Left ventricle myocardium superior (tissue), 1 donor: ENCODE measurements around the gene MTMR2. TPM values are rescaled to one million over a fixed set of nuclear protein-coding genes. Genes with fewer than 3 reads are reported as not detected.
"Not testable (repeated sequence)": the region's sequence is repeated elsewhere in the genome, so short reads cannot be mapped to it uniquely, and the experiment has no call there.

Source experiments
- ATAC-seq: fragments of 200-7000 bp; cut with Tn5 transposase; one replicate; pipeline ENCODE4 v1.9.1; 2020; ENCODE audit warnings: mild to moderate bottlenecking, moderate library complexity
- DNase-seq: peaks from one replicate; pipeline ENCODE4 v3.0.0-alpha.2; 2020
- intact Hi-C: fragments of 100-400 bp; cut with micrococcal nuclease; formaldehyde crosslinking; loops from one replicate; pipeline ENCODE4 v1.11.0; 2022
- total RNA-seq: library from RNA; stranded (reverse); fragmentation: NEBNext Ultra II Directional; extraction: Animal tissue kit (Norgen Biotek cat#: 25700); gene quantifications from one replicate; pipeline ENCODE4 v1.2.1, GENCODE V29; 2021
- donor health status: DM: no; HTN: yes; CAD: no; lungs with severe emphysema.

The MTMR2 gene
- total RNA-seq, 1 donor from 2014 or later, result 17.3 TPM

GRCh38 chr11:95835768-95836488 lies 88.0 kb downstream of the MTMR2 start:
- ATAC-seq (peak; percentile 96), DNase-seq (peak; percentile 28)
- intact Hi-C loops, result loop anchor here (5.0 kb wide), 1 partner anchor 506 kb away; the partner anchor contains the start of gene MAML2

- no peak for ATAC-seq
- intact Hi-C loops, result loop anchor here (5.0 kb wide), 1 partner anchor 507 kb away; the partner anchor contains the start of gene MAML2
- no peak for DNase-seq
Measured at GRCh38 chr11:95835351-95835750, 88.6 kb downstream of the MTMR2 start.

- no peak for ATAC-seq
- no peak for DNase-seq
- intact Hi-C loops, result no loop called here
Measured at GRCh38 chr11:95833378-95833777, 90.5 kb downstream of the MTMR2 start.

GRCh38 chr11:95832763-95833162 lies 91.1 kb downstream of the MTMR2 start:
- no peak for ATAC-seq
- intact Hi-C loops, result no loop called here
- DNase-seq, result no peak

GRCh38 chr11:95831198-95831883 lies 92.6 kb downstream of the MTMR2 start:
- ATAC-seq (no peak), DNase-seq (no peak)
- intact Hi-C loops, result no loop called here

GRCh38 chr11:95829580-95830259 lies 94.2 kb downstream of the MTMR2 start:
- intact Hi-C loops, result no loop called here
- ATAC-seq, result no peak
- DNase-seq, result no peak

GRCh38 chr11:95827696-95828095 lies 96.2 kb downstream of the MTMR2 start:
- no peak for DNase-seq
- ATAC-seq, result no peak
- intact Hi-C loops, result no loop called here

GRCh38 chr11:95821640-95822039 lies 102.3 kb downstream of the MTMR2 start:
- ATAC-seq (no peak), DNase-seq (no peak)
- intact Hi-C loops, result no loop called here

GRCh38 chr11:95816037-95816436 lies 107.9 kb downstream of the MTMR2 start:
- intact Hi-C loops, result no loop called here
- no peak for ATAC-seq
- DNase-seq, result no peak

- not testable (repeated sequence) for ATAC-seq
Measured at GRCh38 chr11:95811052-95811451, 112.9 kb downstream of the MTMR2 start.

GRCh38 chr11:95806464-95806863 lies 117.4 kb downstream of the MTMR2 start:
- DNase-seq, ATAC-seq, intact Hi-C loops: not testable (repeated sequence)

More at GRCh38 chr11:95811052-95811451, 112.9 kb downstream of the MTMR2 start:
- DNase-seq, intact Hi-C loops: not testable (repeated sequence)

GRCh38 chr11:95805869-95806268 lies 118.0 kb downstream of the MTMR2 start:
- ATAC-seq, result no peak
- no peak for DNase-seq
- intact Hi-C loops, result no loop called here

GRCh38 chr11:95803973-95804372 lies 119.9 kb downstream of the MTMR2 start:
- intact Hi-C loops, result no loop called here
- DNase-seq (no peak), ATAC-seq (no peak)

- no peak for DNase-seq
- intact Hi-C loops, result no loop called here
- ATAC-seq, result no peak
Measured at GRCh38 chr11:95802806-95803205, 121.1 kb downstream of the MTMR2 start.

- ATAC-seq, result no peak
- intact Hi-C loops, result no loop called here
- DNase-seq, result no peak
Measured at GRCh38 chr11:95800438-95800837, 123.5 kb downstream of the MTMR2 start.

GRCh38 chr11:95799546-95799945 lies 124.4 kb downstream of the MTMR2 start:
- DNase-seq, result no peak
- no peak for ATAC-seq
- intact Hi-C loops, result no loop called here

GRCh38 chr11:95796501-95796900 lies 127.4 kb downstream of the MTMR2 start:
- DNase-seq (no peak), ATAC-seq (no peak)
- intact Hi-C loops, result no loop called here

- no peak for DNase-seq
- intact Hi-C loops, result no loop called here
- no peak for ATAC-seq
Measured at GRCh38 chr11:95795627-95796295, 128.1 kb downstream of the MTMR2 start.

- intact Hi-C loops, result no loop called here
- ATAC-seq (no peak), DNase-seq (no peak)
Measured at GRCh38 chr11:95794086-95794485, 129.8 kb downstream of the MTMR2 start.

- no peak for DNase-seq
- ATAC-seq, result no peak
- intact Hi-C loops, result no loop called here
Measured at GRCh38 chr11:95793116-95793515, 130.8 kb downstream of the MTMR2 start.
